ENCODE measurements around the gene ZNHIT1.

ZNHIT1 gene

DNA sequence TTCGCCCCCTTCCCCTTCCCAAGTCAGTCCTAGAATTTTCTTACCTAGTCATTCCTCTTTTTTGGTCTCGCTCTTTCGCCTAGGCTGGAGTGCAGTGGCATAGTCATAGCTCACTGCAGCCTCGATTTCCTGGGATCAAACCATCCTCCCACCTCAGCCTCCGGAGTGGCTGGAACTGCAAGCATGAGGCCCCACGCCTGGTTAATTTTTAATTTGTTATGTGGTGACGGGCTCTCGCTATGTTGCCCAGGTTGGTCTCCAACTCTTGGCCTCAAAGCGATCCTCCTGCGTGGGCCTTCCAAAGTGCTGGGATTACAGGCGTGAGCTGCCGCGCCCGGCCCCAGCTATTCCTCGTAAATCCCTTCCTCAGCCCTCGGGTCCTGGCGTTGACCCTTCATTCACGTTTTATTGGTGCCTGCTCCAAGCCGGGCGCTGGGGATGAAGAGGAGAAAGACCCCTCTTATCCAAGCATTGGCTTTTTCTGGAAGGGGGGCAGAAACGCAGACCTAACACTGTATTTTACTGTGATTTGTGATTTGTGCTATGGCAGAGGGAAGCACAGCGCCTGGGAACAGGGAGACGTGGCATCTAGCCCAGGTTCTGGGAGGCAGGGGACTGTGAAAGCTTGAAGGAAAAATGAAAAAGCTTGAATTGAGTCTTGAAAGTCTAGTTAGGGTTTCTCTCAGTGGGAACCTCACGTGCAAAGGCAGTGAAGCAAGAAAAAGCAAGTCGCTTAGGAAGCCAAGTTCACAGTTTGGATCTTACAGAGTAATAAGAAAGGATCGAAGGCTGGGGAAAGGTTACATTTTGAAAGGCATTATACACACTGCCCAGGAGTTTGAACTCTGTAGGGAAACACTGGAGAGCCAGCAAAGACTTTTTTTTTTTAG is 516 bp downstream of the ZNHIT1 start:
- DNase-seq, result no peak

DNA sequence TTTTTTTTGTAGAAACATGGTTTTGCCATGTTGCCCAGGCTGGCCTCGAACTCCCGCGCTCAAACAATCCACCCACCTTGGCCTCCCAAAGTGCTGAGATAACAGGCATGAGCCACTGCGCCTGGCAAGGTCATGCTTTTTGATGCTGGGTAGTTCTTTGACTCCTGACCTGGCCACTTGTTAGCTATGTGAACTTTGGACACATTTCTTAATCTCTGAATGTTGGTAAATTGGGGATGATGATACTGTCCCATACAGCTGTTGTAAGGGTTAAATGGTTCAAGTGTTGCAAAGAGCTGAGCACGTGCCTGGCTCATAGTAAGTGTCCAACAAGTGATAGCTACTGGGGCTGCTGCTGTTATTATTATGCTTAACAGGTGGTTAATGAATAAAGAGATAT is 2.3 kb downstream of the ZNHIT1 start:
- DNase-seq, result no peak

DNA sequence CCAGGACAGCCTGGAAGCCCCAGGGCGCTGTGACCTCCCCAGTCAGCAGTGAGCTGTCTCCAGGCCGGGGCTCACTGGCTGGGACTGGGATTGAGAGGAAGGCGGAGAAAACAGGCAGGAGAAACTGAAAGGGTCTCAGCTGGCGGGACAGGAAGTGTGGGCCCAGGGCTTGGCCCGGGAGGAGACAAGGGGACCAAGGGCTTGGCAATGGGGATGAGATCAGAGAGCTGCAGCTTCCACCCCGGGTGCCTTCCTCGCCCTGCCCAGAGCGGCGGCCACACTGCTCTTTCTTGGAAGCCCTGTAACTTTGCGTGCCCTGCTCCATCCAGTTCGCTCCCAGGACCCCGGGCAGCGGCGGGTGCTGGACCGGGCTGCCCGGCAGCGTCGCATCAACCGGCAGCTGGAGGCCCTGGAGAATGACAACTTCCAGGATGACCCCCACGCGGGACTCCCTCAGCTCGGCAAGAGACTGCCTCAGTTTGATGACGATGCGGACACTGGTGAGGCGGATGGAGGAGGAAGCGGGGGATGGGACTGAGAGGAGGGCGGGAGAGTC is 4.4 kb downstream of the ZNHIT1 start:
- no peak for DNase-seq

DNA sequence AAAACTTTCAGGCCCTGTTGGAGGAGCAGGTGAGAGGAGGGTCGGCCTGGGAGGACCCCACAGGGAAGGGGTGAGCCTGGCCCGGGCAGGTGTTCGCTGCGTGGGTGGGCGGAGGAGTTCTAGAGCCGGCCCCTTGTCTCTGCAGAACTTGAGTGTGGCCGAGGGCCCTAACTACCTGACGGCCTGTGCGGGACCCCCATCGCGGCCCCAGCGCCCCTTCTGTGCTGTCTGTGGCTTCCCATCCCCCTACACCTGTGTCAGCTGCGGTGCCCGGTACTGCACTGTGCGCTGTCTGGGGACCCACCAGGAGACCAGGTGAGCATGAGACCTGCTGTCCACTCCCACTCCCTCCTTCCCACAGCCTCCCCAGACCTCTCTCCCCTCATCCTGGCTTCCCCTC is 5.6 kb downstream of the ZNHIT1 start:
- DNase-seq, result no peak

DNA sequence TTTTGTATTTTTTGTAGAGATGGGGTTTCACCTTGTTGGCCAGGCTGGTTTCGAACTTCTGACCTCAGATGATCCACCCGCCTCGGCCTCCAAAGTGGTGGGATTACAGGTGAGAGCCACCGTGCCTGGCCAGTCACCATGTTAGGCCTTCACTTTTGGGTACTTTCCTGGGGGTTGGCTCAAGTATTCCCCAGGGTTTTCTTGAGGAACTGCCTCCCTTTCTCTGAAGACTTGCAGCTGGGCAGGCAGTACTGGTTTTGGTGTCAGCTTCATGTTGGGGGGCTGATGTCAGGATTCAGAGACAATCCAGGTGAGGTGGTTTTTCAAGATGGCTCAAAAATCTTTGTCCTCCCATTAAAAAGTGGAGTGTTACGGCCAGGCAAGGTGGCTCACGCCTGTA is 7.7 kb downstream of the ZNHIT1 start:
- DNase-seq, result no peak

DNA sequence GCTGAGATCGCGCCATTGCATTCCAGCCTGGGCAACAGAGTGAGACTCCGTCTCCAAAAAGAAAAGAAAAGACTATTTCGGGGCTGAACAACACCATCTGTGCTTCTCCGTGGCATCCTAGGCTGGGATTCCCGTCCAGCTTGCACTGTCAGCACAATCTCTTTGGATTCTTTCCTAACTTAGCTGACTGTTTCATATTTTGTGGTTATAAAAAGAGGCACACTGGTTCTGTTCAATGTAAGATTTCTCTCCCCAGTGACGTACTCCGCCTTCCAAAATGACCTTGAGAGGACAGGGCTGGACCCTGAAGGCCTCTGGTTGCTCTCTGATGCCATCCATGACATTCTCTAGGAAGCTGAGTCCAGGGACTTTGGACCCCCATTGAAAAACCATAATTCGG is 8.8 kb downstream of the ZNHIT1 start:
- DNase-seq, result no peak

DNA sequence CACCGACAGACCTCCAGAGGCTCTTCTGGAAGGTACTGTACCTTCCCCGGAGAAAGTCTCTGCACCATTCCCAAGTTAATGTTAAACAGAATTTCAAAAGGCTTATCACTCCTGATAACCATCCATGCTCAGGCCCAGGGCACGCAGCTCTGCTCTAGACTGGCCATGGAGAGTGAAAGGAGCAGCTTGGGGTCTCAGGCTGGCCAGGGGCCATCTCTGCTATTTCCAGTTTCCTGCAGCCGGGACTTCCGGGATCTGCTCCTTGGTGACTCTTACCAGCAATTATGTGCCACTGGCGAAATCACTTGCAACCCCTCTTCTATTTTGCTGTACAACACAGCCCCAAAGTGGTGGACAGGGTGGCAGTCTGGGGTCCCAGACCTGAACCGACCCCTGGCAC is 13.7 kb downstream of the ZNHIT1 start:
- no peak for DNase-seq

DNA sequence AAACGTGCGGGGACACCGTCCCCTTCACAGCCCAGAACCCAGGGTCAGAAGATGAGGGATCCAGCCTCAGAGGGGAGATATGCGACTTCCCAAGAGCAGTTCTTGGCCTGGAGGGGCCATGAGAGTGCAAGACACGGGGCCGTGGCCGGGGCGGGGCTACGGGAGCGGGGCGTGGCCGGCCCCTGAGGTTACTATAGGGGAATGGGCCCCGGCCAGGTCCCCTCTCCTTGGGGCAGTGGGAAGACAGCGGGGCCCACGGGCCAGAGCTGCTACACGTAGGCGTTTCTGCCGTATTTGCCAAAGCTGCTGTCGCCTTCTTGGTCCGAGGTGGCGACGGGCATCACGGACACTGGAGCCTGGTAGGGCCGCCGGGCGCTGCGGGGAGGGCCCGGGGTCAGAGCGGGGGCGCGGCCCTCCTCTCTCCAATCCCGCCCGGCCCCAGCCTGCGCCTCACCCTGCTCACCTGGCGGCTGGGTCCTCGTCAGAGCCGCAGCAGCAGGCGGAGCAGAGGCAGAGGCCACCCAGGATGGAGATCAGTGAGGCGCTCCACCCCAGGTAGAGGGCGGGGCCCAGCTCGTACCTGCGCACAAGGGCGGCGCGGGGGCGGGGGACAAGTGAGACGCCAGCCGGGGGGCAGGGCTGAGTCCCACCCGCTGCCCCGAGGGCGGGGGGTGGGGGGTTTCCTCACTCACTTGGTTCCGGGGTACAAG is 14.3 kb downstream of the ZNHIT1 start:
- no peak for DNase-seq

DNA sequence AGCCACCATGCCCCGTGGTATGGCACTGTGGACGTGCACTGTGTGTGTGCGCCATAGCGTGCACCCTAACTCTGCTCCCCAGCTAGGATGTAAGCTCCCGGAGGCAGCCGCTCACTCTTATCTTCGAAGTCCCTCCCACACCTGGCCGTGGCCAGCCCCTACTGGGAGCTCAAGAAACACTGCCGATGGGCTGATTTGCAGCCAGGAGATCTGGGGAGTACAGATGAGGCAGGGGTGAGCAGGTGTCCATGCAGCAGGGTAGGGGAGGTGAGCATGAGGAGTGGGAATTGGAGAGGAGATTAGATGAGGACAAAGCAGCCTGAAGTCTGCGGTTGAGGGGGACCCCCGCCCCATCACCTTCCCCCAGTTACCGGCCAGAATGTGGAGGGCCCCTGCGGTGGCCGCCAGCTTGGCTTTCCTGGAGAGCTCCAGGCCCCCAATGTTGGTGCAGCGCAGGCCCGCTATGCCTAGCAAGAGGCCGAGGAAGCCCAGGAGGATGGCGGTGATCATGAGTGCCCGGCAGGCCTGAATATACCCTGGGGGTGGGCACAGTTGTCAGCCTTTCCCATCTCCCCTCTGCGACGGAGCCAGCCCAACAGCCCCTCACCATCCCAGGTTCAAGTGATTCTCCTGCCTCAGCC is 16.1 kb downstream of the ZNHIT1 start:
- no peak for DNase-seq

DNA sequence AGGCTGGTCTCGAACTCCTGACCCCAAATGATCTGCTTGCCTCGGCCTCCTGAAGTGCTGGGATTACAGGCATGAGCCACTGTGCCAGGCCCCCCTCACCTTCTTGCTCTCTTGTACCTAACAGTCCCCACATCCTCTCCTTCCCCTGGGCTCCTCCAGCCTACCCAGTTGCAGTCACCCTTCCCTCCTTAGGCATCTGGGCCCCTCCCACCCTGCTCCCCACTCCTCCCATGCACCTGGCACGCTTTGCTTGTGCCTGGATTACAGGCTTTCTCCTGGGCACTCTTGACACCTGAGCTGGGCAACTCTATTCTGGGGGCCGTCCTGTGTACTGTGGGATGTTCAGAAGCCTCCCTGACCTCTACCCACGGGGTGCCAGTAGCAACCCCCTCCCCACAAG is 16.7 kb downstream of the ZNHIT1 start:
- DNase-seq, result no peak

DNA sequence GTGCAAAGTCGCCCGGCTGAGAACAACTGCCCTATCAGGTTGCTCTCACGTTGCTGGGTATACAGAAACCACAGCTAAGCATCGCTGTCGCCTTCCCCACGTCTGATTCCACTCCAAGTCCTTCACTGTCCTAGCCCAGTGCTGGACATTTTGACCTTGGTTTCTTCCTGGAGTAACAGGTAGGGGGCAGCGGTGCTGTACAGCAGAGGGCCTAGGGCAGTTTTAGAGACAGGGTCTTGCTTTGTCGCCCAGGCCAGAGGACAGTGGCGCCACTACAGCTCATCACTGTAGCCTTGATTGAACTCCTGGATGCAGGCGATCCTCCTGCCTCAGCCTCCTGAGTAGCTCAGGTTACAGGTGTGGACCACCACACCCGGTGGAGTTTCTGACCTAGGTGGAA is 17.1 kb downstream of the ZNHIT1 start:
- no peak for DNase-seq

DNA sequence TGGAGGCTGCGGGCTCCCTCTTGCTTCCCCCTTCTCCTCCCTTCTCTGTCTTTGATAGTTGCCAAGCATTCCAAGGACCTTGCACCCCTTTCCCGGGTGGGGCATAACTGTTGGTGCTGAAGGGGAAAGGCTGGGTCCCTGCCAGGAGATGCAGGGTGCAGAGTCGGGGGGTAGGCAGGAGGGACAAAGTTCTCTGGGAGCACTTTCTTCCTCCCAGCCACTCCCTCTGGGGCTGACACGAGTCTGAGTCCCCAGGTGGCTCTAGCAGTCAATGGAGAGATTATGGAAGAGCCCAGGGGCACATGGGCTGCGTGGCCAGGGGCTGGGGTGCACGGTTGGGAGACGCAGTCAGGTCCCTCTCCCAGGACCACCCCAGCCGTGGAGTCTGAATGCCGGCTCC is 17.6 kb downstream of the ZNHIT1 start:
- no peak for DNase-seq

DNA sequence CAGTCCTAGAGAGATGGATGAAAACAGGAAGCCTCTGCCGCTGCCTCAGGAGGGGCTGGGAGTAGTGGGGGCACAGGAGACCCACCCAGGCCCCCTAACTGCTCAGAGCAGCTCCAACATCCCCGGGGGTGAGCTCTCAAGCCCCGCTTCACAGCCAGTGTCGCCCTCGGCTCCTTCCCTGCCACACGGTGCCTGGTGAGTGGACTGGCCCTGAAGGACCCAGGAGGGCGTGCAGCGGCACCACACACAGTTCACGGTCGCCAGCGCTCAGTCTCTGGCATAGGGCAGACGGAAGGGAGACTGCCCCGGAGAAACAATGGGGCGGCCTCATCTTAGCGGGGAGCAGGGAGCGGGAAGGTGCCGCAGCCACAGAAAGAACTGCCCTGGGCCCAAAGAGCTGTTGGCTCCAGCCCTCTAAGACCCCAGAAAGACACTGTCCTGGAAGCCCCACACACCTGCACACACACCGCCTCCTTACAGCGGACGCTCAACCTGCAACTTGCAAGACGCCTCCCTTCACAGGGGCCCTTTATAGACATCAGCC is 18.4 kb downstream of the ZNHIT1 start:
- DNase-seq, result no peak

DNA sequence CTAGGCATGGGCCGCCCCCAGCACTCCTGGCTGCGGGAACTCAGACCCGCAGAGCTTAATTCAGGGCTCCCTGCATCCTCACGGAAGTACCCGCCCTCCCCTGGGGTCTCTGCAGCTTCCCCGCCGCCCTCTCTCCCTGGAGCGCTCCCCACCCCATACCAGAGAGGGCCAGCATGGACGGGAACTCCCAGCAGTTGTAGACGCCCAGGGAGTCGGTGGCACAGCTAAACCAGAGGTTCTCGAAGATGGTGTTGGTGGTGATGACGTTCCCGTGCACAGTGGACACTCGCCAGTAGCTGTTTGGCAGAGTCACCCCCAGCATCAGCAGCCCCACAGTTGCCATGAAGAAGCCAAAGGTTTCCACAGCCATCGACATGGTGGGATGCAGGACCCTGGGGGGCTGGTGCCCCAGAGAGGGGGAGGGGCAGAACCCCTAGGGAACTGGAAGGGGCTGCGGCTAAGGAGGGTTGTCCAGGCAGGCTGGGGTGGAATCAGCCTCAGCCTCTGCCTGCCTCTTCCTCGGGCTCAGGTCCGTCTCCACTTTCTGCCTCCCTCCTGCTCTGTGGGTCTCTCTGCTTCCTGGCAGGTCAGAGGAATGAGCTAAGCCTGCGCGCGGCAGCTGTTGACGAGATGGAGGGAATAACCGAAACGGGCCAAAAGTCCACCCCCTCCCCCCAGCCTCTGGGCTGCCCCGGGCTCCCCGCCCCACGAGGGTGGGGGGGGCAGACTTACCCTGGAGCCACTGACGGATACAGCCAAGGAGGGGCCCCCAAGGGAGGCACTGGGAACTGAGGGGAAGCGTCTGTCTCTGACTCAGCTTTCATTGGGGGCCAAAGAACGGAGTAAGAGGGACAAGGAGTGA is 19.5 kb downstream of the ZNHIT1 start, which contains the start of gene CLDN15:
Gene CLDN15, minus strand, starts transcription at position 597 of the 862 bp plus-strand sequence. Its CDS starts 221 bp downstream, at position 376.
- DNase-seq, result peak; percentile 64

DNA sequence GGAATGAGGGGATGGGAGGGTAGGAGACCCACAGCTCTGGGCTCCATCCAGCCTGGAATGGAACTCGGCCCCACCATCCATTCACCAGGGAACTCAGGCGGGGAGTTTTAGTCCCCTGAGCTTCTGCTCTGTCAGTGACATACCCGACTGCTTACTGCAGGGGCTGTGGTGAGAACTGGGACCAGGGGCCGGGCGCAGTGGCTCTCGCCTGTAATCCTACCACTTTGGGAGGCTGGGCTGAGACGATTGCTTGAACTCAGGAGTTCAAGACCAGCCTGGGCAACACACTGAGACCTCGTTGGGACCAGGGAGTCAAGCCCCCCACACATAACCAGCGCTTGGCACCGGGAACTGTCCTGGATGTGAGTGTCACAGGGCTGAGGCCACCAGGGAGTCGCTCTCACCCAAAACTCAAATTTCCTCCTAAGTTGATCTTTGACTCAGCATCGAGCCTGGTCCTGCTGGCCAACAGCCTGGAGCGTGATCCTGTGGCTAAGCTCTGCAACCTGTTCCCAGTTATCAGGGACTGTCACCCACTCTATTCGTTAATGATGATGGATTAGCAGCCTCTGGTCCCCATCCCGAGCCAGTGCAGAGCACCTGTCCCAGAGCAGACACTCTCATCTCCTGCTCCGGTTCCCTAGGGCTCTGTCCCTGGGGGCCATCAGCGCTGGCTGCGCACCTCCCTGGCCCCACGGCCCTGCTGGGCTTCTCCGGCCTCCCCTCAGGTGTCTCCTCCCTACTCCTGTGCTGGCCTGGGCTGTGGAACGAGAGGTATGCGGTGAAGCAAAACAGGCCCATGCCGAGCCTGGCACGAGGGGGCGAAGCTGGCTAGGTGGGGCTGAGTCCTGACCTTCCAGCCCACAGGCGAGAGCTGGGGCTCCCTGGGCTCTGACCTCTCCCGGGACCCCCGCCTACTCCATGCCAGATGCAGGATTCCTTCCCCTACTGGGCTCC is 20.5 kb downstream of the ZNHIT1 start:
- no peak for DNase-seq

DNA sequence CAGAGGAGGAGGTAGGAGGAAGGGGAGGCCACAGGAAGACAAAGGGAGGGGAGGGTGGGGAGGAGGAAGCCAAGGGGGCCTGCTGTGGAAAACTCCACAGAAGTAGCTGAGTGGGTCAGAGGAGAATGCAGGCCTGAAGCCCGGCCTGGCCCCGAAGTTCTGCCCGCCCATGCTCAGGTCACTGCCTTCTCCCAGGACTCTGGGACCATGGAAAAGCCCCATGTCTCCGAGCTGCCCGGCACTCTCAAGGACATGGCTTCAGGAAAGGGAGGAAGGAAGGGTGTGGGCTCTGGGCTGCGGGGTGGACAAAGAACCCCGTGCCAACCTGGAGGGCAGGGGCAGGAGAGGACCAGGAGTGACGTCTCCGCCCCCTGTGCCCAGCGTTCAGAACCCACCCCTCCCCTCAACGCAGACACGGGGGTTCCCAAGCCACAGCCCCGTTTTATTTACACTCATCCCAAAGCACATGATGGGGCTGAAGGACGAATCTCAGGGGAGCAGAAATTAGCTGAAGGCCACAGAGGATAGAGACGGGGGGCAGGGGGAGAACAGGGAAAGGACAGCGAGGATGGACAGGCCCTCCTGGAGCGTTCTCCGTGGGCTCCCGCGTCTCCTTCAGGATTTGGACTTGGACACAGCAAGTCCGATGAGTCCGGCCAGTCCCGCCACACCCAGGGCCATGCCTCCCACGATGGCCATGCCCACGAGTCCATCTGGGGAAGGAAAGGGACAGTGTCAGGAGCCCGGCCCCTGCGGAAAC is 21.4 kb downstream of the ZNHIT1 start:
- no peak for DNase-seq

DNA sequence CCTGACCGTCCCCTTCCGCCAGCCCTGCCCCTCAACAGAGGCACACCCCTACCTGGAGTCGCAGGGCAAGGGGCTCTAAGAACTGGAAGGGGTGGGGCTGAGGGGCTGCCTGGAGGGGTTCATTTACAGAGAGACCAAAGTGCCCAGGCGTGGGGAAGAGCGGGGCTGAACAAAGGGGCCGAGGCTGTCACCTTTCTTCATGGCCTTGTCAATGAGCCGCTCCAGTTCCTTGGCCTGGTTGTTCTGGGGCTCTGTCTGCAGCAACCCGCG is 21.9 kb downstream of the ZNHIT1 start:
- DNase-seq, result no peak

DNA sequence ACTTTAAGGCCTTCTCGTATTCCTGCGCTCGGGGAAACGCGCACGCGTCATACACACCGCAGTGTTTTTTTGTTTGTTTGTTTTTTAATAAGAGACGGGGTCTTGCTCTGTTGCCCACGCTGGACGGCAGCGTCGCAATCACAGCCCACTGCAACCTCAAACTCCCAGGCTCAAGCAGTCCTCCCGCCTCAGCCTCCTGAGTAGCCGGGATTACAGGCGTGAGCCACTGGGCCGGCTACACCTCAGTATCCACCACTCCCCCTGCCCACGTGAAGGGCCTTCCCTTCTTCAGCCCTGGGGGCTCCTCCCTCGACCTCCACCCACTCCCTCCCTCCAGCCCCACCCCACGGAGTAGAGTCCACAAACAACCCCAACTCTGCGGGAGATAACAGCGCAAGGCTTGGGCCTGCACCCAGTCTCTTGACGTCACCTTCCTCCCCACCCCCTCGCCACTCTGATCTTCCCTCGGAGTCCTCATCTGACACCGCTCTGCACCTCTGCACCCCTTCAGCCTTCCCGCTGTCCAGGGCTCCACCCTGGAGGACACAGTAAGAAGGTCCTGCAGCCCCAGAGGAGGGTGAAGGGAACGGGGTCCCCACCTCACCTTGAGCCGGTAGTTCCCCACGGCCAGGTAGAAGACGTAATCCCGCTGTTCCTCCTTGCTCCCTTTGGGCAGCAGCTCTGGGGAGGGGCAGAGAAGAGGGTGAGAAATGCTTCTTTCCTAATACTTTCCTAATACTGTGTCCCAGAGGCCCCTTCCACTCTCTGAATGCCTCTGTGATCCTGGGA is 22.5 kb downstream of the ZNHIT1 start:
- DNase-seq, result no peak

DNA sequence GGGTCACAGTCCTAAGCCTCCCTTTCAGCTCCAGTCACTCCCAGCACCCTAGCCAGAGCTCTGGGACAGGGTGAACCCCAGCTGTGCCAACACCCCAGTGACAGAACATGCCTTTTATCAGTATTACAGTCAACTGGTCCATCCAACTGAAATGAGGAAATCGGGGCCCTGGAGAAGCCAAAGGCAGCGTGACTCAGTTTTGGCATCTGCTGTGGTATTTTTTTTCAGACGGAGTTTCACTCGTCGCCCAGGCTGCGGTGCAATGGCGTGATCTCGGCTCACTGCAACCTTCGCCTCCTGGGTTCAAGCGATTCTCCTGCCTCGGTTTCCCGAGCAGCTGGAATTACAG is 23.0 kb downstream of the ZNHIT1 start:
- DNase-seq, result no peak
